Smooth muscle cell (in vitro differentiated cells): ENCODE results near the gene HNRNPAB. TPM values are rescaled to one million over a fixed set of nuclear protein-coding genes. Genes with fewer than 3 reads are reported as not detected.
A peak's percentile ranks its signal among the peaks of the same experiment; 100 is the strongest.

ENCODE experiments used
- DNase-seq: peaks from one replicate; lab custom pipeline; 2025; ENCODE audit not compliant: unreplicated experiment; lab: John Stamatoyannopoulos, UW
- H2AFZ ChIP-seq: fragments of 200-600 bp; sonication (generic); 2 replicates; pipeline ENCODE4 v1.6.0; 2016; ENCODE audit warnings: antibody characterized with exemption, low read depth, mild to moderate bottlenecking
- H3F3A ChIP-seq: fragments of 200-600 bp; sonication (generic); 2 replicates; pipeline ENCODE4 v1.6.0; 2017; ENCODE audit warnings: antibody characterized with exemption, low read depth
- H3K27ac ChIP-seq: fragments of 200-600 bp; sonication (generic); 2 replicates; pipeline ENCODE4 v1.5.1; 2016; ENCODE audit warnings: low read depth, mild to moderate bottlenecking
- H3K27me3 ChIP-seq: fragments of 200-600 bp; sonication (generic); 2 replicates; pipeline ENCODE4 v1.6.1; 2016; ENCODE audit warnings: low read depth, mild to moderate bottlenecking
- H3K36me3 ChIP-seq: fragments of 200-600 bp; sonication (generic); 2 replicates; pipeline ENCODE4 v1.5.1; 2016; ENCODE audit warnings: low read depth
- H3K4me1 ChIP-seq: fragments of 200-600 bp; sonication (generic); 2 replicates; pipeline ENCODE4 v1.5.1; 2016; ENCODE audit warnings: low read depth
- H3K4me2 ChIP-seq: fragments of 200-600 bp; sonication (generic); 2 replicates; pipeline ENCODE4 v1.6.0; 2016; ENCODE audit warnings: mild to moderate bottlenecking
- H3K4me3 ChIP-seq: fragments of 200-600 bp; sonication (generic); 2 replicates; pipeline ENCODE4 v1.5.1; 2016; ENCODE audit warnings: mild to moderate bottlenecking
- H3K79me2 ChIP-seq: fragments of 200-600 bp; sonication (generic); 2 replicates; pipeline ENCODE4 v1.6.0; 2016; ENCODE audit warnings: low read depth, mild to moderate bottlenecking
- H3K9ac ChIP-seq: fragments of 200-600 bp; sonication (generic); 2 replicates; pipeline ENCODE4 v1.6.0; 2016; ENCODE audit warnings: low read depth
- H3K9me3 ChIP-seq: fragments of 200-600 bp; sonication (generic); replicated peaks from 2 replicates; pipeline ENCODE4 v1.5.1; 2016; ENCODE audit warnings: low read depth
- H4K20me1 ChIP-seq: fragments of 200-600 bp; sonication (generic); 2 replicates; pipeline ENCODE4 v1.6.0; 2016; ENCODE audit warnings: low read depth
- WGBS: methylation state at CpG from one replicate; pipeline ENCODE4 v1.1.7; 2016; ENCODE audit warnings: low lambda C conversion rate; 5-methylcytosine and 5-hydroxymethylcytosine counted together
- polyA plus RNA-seq: library from polyadenylated mRNA; unstranded; fragments of >200 nt; fragmentation: Nextera tagmentation; extraction: Ambion mirVana; gene quantifications from 2 replicates; pipeline ENCODE4 v1.2.1, GENCODE V29; 2016
- total RNA-seq: library from RNA; depleted of rRNA; stranded (reverse); fragments of >200 nt; gene quantifications from 2 replicates; pipeline ENCODE4 v1.2.3, GENCODE V29; 2014
- TF ChIP-seq, protein P1 (sequence below): fragments of 200-600 bp; sonication (generic); IDR thresholded peaks from 2 replicates; pipeline ENCODE4 v1.5.1; 2017; ENCODE audit warnings: borderline replicate concordance, mild to moderate bottlenecking, antibody characterized with exemption; ENCODE audit not compliant: insufficient read depth, poor library complexity, severe bottlenecking

The HNRNPAB gene
- total and polyA plus RNA-seq, 2 experiments from 2014 or later, result 79.3 to 170 TPM

DNA sequence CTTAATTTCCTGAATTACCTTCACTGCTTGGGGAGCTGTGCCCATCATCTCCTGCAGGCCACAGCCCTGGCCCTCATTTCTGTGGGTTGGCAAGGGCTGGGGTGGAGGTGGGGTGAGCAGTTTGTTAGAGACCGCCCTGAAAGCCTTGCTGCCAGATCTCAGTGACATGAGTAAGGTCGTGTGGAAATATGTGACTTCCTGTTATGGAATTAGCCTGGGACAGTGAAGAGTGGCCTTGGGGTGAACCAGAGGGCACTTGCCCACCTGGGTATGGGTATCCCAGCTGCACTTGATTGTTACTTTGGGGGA is 2.5 kb upstream of the HNRNPAB start:
- Histone ChIP-seq H2AFZ (no peak overlapping the region), H4K20me1 (peaks cover 18% of the 10 kb centered on the region), H3K9me3 (no peaks in the 10 kb centered on the region), H3F3A (peaks cover 4% of the 10 kb centered on the region), H3K79me2 (peaks cover 24% of the 10 kb centered on the region), H3K4me2 (no peak overlapping the region), H3K27me3 (no peaks in the 10 kb centered on the region), H3K4me1 (peaks cover 11% of the 10 kb centered on the region), H3K36me3 (no peaks in the 10 kb centered on the region), H3K27ac (no peak overlapping the region), H3K4me3 (no peak overlapping the region), H3K9ac (no peak overlapping the region)
- TF ChIP-seq, protein P1, sequence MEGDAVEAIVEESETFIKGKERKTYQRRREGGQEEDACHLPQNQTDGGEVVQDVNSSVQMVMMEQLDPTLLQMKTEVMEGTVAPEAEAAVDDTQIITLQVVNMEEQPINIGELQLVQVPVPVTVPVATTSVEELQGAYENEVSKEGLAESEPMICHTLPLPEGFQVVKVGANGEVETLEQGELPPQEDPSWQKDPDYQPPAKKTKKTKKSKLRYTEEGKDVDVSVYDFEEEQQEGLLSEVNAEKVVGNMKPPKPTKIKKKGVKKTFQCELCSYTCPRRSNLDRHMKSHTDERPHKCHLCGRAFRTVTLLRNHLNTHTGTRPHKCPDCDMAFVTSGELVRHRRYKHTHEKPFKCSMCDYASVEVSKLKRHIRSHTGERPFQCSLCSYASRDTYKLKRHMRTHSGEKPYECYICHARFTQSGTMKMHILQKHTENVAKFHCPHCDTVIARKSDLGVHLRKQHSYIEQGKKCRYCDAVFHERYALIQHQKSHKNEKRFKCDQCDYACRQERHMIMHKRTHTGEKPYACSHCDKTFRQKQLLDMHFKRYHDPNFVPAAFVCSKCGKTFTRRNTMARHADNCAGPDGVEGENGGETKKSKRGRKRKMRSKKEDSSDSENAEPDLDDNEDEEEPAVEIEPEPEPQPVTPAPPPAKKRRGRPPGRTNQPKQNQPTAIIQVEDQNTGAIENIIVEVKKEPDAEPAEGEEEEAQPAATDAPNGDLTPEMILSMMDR, result no peak
- DNase-seq, result no peak
- WGBS, result 53% methylated on average over 2 of the region's 2 CpGs

DNA sequence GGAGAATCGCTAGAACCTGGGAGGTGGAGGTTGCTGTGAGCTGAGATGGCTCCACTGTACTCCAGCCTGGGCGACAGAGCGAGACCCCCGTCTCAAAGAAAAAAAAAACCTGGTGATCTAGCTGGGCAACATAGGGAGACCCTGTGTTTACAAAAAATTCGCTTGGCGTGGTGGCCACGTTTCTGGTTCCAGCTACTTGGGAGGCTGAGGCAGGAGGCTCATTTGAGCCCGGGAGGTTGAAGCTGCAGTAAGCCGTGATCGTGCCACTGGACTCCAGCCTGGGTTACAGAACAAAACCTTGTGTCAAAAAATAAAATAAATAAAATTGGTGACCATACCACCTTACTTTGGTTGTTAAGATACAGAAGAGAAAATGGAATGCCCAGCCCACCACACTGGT is 1.8 kb upstream of the HNRNPAB start:
- H3K79me2 ChIP-seq, result peaks cover 31% of the 10 kb centered on the region
- no peak overlapping the region for H3K27ac ChIP-seq
- 93% methylated on average over 10 of the region's 10 CpGs for WGBS
- H3K4me1 ChIP-seq, result peaks cover 11% of the 10 kb centered on the region
- H2AFZ ChIP-seq, result no peak overlapping the region
- H3K4me3 ChIP-seq, result no peak overlapping the region
- H3K36me3 ChIP-seq, result no peaks in the 10 kb centered on the region
- H3K27me3 ChIP-seq, result no peaks in the 10 kb centered on the region
- peaks cover 9% of the 10 kb centered on the region for H3F3A ChIP-seq
- no peak overlapping the region for H3K9ac ChIP-seq
- H4K20me1 ChIP-seq, result peaks cover 24% of the 10 kb centered on the region
- no peak for DNase-seq
- H3K9me3 ChIP-seq, result no peaks in the 10 kb centered on the region
- H3K4me2 ChIP-seq, result no peak overlapping the region
- TF ChIP-seq, protein P1, result no peak

DNA sequence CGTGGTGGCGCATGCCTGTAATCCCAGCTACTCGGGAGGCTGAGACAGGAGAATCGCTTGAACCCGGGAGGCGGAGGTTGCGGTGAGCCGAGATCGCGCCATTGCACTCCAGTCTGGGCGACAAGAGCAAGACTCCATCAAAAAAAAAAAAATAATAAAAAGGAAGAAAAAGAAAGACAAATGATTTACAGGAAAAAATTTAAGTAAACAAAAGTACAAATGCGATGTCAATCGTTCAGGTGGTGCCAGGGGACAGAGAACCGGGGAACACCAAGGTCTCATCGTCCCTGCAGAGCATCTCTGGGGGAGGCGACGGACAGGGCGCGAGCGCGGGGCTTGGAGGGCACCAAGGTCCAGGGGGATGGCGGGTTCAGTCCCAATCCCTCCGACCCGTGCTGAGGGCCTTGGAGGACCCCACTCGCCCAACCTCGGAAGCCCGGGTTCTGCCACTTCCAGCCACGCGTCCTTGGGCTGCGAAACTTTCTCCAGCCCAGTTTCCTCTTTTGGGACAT is 607 bp upstream of the HNRNPAB start:
- peak overlapping the region; percentile 4 for H3K9ac ChIP-seq
- peaks cover 3% of the 10 kb centered on the region for H3K36me3 ChIP-seq
- peaks cover 18% of the 10 kb centered on the region for H3F3A ChIP-seq
- 29% methylated on average over 27 of the region's 30 CpGs for WGBS
- peak overlapping the region; percentile 28 for H2AFZ ChIP-seq
- no peak for DNase-seq
- peak overlapping the region; percentile 99 for H3K4me3 ChIP-seq
- no peaks in the 10 kb centered on the region for H3K27me3 ChIP-seq
- peak overlapping the region; percentile 95 for H3K4me2 ChIP-seq
- peaks cover 43% of the 10 kb centered on the region for H3K79me2 ChIP-seq
- peaks cover 36% of the 10 kb centered on the region for H4K20me1 ChIP-seq
- TF ChIP-seq, protein P1, result no peak
- no peaks in the 10 kb centered on the region for H3K9me3 ChIP-seq
- H3K27ac ChIP-seq, result no peak overlapping the region
- H3K4me1 ChIP-seq, result peaks cover 11% of the 10 kb centered on the region
